Peyer's patch (tissue), 4 donors: ENCODE results near the gene CCL24. TPM values are rescaled to one million over a fixed set of nuclear protein-coding genes. Genes with fewer than 3 reads are reported as not detected.

Source experiments
- total RNA-seq, 4 donors: library from RNA; depleted of rRNA; stranded (reverse); fragments of >200 nt; gene quantifications; one replicate each; pipeline ENCODE4 v1.1.0, GENCODE V29; 2016

Gene CCL24
- total RNA-seq, 4 donors from 2014 or later = 13.1 to 48.7 (median 26.3) TPM

Other genes starting within 250 kb of the CCL24 start
- 10 to 100 TPM in 1 of 4 donors, 1 to 10 TPM in 3; 2.3 to 38.8 (median 6.9) TPM for gene HIP1, start 74.9 kb downstream of the CCL24 start, total RNA-seq
- not detected for gene CCL26, start 41.6 kb downstream of the CCL24 start, total RNA-seq
- gene RHBDD2, start 65.2 kb upstream of the CCL24 start, total RNA-seq = 10 to 100 TPM; 35.5 to 76.9 (median 57.6) TPM
- 100 to 1,000 TPM in 3 of 4 donors, 10 to 100 TPM in 1; 67.7 to 625 (median 451) TPM for gene POR, start 101.3 kb upstream of the CCL24 start, total RNA-seq
- gene TMEM120A, start 180.8 kb upstream of the CCL24 start, total RNA-seq = 100 to 1,000 TPM in 2 of 4 donors, 10 to 100 TPM in 2; 62.7 to 116 (median 101) TPM
- gene STYXL1, start 234.2 kb upstream of the CCL24 start, total RNA-seq = 10 to 100 TPM; 14.2 to 42.9 (median 29.5) TPM
- gene MDH2, start 234.3 kb upstream of the CCL24 start, total RNA-seq = 100 to 1,000 TPM in 3 of 4 donors, 10 to 100 TPM in 1; 52.0 to 179 (median 139) TPM